HCT116 (cell line): Measurements from ENCODE around the gene DGAT2.

ENCODE experiments used
- CBX3 ChIP-seq: IDR thresholded peaks from 2 replicates; pipeline ENCODE4 v1.6.1; 2012; ENCODE audit warnings: low read depth
- CEBPB ChIP-seq: IDR thresholded peaks from 2 replicates; pipeline ENCODE4 v1.6.1; 2012; ENCODE audit warnings: low read depth
- EZH2 ChIP-seq: fragments of 200-600 bp; sonication (generic); IDR thresholded peaks from 2 replicates; pipeline ENCODE4 v1.6.1; 2017; ENCODE audit warnings: antibody characterized with exemption, mixed run types
- EZH2phosphoT487 ChIP-seq: fragments of 200-600 bp; IDR thresholded peaks from 2 replicates; pipeline ENCODE4 v1.6.1; 2018; ENCODE audit warnings: antibody characterized with exemption, borderline replicate concordance
- POLR2AphosphoS5 ChIP-seq: IDR thresholded peaks from 2 replicates; pipeline ENCODE4 v1.6.1; 2011; ENCODE audit warnings: mild to moderate bottlenecking, low read depth, low read length, moderate library complexity
- SRF ChIP-seq: IDR thresholded peaks from 2 replicates; pipeline ENCODE4 v1.6.1; 2012; ENCODE audit warnings: low read depth
- YY1 ChIP-seq: IDR thresholded peaks from 2 replicates; pipeline ENCODE4 v1.6.1; 2011; ENCODE audit warnings: low read length, low read depth, moderate library complexity, mild to moderate bottlenecking; ENCODE audit not compliant: insufficient replicate concordance; ENCODE audit errors: extremely low read depth
- ZFX ChIP-seq: fragments of 450-650 bp; IDR thresholded peaks from 2 replicates; pipeline ENCODE4 v1.6.1; 2017
- ZNF274 ChIP-seq: fragments of 200-500 bp; sonication (Bioruptor generic); IDR thresholded peaks from 2 replicates; pipeline ENCODE4 v1.6.1; 2014; ENCODE audit warnings: mild to moderate bottlenecking, low read depth, low read length, inconsistent platforms
- TF ChIP-seq, protein P1 (sequence below), 3 experiments: fragments of 200-600 bp in 1 of 3; sonication (generic) in 1 of 3; IDR thresholded peaks in 2 of 3; conservative IDR thresholded peaks in 1 of 3; 2 replicates each; pipeline ENCODE4 v1.5.1; 2012 to 2017; ENCODE audit warnings: low read depth in 2 of 3, low read length in 2 of 3, antibody characterized with exemption in 1 of 3, borderline replicate concordance in 1 of 3, control low read depth in 1 of 3, mild to moderate bottlenecking in 1 of 3, mixed read lengths in 1 of 3, mixed run types in 1 of 3, moderate library complexity in 1 of 3; ENCODE audit not compliant: insufficient read depth in 1 of 3

DNA sequence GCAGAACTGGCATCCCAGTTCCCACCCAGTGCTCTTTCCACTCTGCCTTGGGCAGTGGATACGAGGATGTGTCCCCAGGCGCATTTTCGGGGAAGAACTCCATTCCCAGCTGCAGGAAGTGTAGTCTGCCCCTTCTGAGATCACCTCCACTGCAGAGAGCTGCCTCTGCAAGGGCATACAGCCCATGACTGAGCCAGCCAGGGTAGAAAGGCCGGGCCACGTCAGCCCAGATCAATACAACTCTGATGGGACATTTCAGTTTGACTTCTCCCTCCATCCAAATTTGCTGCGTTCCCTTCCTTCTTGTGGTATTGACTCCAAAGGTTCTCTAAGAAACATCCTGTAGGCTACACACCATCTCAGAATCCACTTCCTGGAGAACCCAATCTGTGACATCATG lies 31.3 kb upstream of the DGAT2 start:
- TF ChIP-seq, protein P1, sequence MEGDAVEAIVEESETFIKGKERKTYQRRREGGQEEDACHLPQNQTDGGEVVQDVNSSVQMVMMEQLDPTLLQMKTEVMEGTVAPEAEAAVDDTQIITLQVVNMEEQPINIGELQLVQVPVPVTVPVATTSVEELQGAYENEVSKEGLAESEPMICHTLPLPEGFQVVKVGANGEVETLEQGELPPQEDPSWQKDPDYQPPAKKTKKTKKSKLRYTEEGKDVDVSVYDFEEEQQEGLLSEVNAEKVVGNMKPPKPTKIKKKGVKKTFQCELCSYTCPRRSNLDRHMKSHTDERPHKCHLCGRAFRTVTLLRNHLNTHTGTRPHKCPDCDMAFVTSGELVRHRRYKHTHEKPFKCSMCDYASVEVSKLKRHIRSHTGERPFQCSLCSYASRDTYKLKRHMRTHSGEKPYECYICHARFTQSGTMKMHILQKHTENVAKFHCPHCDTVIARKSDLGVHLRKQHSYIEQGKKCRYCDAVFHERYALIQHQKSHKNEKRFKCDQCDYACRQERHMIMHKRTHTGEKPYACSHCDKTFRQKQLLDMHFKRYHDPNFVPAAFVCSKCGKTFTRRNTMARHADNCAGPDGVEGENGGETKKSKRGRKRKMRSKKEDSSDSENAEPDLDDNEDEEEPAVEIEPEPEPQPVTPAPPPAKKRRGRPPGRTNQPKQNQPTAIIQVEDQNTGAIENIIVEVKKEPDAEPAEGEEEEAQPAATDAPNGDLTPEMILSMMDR (IDR thresholded peaks at IDR 0.05 in 2 of 3, conservative IDR thresholded peaks at IDR 0.05 in 1 of 3; ENCODE audit: borderline replicate concordance in 1 of 3, insufficient read depth in 1 of 3, low read depth in 2 of 3, low read length in 2 of 3), result no peak
- TF ChIP-seq SRF (no peak), EZH2 (no peak), CBX3 (no peak), EZH2phosphoT487 (no peak), POLR2AphosphoS5 (no peak), CEBPB (no peak), YY1 (no peak), ZFX (no peak), ZNF274 (no peak)
